IPS-NIHi7 (cell line): Measurements from ENCODE around the gene RNASE13.
"Not testable (repeated sequence)": the region's sequence is repeated elsewhere in the genome, so short reads cannot be mapped to it uniquely, and the experiment has no call there.

Source experiments
- DNase-seq: peaks from one replicate; pipeline ENCODE4 v3.0.0; 2012; ENCODE audit warnings: mixed read lengths; ENCODE audit errors: extremely low spot score

Gene RNASE13

GRCh38 chr14:20989471-20989786 lies 45.2 kb downstream of the RNASE13 start:
- DNase-seq = no peak

GRCh38 chr14:20988717-20989470 lies 45.7 kb downstream of the RNASE13 start:
- no peak for DNase-seq

GRCh38 chr14:20986811-20987210 lies 47.8 kb downstream of the RNASE13 start:
- no peak for DNase-seq

GRCh38 chr14:20985650-20986049 lies 49.0 kb downstream of the RNASE13 start:
- DNase-seq = not testable (repeated sequence)
